Esophagus muscularis mucosa (tissue), 3 donors: Measurements from ENCODE around the gene RRP12.

Experiments
- POLR2A ChIP-seq: fragments of 450-650 bp; IDR thresholded peaks from one replicate; pipeline ENCODE4 v1.6.1; 2017; ENCODE audit warnings: antibody characterized with exemption, moderate library complexity, mild to moderate bottlenecking, low read depth
- TF ChIP-seq, protein P1 (sequence below), 3 experiments: fragments of 200-600 bp in 2 of 3; fragments of 450-650 bp in 1 of 3; sonication (generic) in 2 of 3; IDR thresholded peaks; one replicate each; pipeline ENCODE4 v1.5.1; 2017 to 2019; ENCODE audit warnings: antibody characterized with exemption in 3 of 3, mild to moderate bottlenecking in 2 of 3, moderate library complexity in 1 of 3

DNA sequence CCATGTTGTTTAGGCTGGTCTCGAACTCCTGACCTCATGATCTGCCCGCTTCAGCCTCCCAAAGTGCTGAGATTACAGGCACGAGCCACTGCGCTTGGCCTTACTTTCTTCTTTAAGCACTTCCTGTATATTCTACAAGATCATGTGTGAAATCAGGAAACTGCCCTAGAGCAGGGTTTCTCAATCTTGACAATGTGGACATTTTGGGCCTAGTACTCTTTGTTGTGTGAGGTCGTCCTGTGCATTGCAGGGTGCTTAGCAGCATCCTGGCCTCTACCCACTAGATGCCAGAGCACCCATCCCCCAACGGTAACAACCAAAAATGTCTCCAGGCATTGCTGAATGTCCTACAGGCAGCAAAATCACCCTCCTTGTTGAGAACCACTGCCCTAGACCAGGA lies 24.7 kb downstream of the RRP12 start:
- no peak for TF ChIP-seq POLR2A
- TF ChIP-seq, protein P1, sequence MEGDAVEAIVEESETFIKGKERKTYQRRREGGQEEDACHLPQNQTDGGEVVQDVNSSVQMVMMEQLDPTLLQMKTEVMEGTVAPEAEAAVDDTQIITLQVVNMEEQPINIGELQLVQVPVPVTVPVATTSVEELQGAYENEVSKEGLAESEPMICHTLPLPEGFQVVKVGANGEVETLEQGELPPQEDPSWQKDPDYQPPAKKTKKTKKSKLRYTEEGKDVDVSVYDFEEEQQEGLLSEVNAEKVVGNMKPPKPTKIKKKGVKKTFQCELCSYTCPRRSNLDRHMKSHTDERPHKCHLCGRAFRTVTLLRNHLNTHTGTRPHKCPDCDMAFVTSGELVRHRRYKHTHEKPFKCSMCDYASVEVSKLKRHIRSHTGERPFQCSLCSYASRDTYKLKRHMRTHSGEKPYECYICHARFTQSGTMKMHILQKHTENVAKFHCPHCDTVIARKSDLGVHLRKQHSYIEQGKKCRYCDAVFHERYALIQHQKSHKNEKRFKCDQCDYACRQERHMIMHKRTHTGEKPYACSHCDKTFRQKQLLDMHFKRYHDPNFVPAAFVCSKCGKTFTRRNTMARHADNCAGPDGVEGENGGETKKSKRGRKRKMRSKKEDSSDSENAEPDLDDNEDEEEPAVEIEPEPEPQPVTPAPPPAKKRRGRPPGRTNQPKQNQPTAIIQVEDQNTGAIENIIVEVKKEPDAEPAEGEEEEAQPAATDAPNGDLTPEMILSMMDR (IDR thresholded peaks at IDR 0.05) = no peak
